Activated naive CD4-positive, alpha-beta T cell treated with Interleukin-2 at 50 U/mL for 16 hours (primary cell): ENCODE results near the gene SRRM4.
A peak's percentile ranks its signal among the peaks of the same experiment; 100 is the strongest.
"Not testable (repeated sequence)": the region's sequence is repeated elsewhere in the genome, so short reads cannot be mapped to it uniquely, and the experiment has no call there.

ENCODE experiments used
- DNase-seq: peaks from one replicate; pipeline ENCODE4 v3.0.0-alpha.2; 2020

SRRM4 gene

GRCh38 chr12:119008691-119009221 is 27.4 kb downstream of the SRRM4 start:
- DNase-seq = no peak

- DNase-seq = no peak
These were observed 29.9 kb downstream of the SRRM4 start for GRCh38 chr12:119011231-119011630.

DNA sequence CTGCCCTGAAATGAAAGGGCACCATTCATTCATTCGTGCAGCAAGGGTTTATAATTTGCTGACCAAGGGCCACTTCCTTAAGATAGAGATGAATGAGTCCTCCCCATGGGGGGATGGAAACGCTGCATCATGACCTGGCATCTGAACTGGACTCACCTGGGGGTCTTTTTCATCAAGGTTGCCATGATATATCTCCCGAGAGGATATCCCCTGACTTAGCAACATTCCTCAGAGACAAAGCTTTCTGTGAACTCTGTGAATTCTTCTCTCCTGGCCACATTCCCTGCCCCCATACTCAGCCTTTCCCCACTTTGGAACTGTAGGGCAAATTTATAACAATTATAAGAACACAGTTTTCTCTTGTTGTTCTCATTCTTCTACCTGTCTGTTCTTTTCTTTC is 30.8 kb downstream of the SRRM4 start:
- DNase-seq = no peak

DNA sequence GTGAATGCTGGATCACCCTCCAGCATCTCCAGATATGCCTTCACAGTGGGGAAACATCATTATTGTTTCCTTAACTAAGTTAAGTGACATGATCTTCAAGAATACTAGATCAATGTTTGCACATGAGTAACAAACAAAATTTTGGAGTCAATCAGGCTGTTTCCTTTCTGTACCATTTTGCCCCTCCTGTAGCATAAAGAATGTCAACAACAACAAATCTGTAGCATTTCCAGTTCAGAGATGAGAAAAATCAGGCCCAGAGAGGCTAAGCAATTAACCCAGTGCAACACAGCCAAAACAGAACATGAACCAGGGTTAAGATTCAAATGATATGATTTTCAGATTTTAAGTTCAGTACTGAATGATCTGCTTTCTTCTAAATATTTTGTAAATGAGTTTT is 31.7 kb downstream of the SRRM4 start:
- DNase-seq = no peak

DNA sequence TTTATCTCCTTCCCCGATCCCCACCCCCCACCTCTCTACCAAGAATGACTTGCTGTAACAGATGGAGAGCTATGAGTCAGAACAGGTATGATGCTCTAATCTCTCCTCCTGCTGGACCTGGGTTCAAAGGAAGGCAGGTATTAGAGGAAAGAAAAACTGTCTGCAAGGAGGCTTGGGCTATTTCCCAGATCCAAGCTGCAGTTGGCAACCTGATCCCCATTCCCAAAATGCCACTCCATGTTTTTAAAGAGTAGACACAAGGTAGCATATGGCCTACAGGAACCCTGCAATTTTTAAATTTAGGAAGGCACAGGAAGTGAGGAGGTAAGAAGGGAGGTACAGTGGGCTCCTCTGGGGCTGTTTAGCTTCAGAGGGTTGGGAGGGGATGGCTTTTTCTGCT is 33.0 kb downstream of the SRRM4 start:
- DNase-seq = no peak

DNA sequence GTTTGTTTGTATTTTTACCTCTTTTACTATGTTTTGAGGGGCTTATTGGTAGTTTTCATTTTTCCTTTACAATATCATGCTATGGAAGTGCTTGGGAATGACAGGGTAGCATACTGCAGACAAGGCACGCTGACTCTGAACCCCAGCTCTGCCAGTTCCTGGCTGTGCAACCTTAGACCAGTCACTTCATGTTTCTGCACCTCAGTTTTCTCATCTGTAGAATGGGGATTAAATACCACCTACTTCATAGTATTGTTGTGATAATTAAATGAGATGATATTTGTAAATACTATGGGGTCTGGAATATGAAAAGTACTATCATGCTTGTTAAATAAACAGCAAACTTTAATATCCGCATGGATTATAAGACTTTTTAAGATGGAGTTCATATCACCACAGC is 35.4 kb downstream of the SRRM4 start:
- no peak for DNase-seq

GRCh38 chr12:119019166-119019565 is 37.8 kb downstream of the SRRM4 start:
- no peak for DNase-seq

- DNase-seq = no peak
These were observed 39.3 kb downstream of the SRRM4 start for GRCh38 chr12:119020406-119021360.

- no peak for DNase-seq
These were observed 43.0 kb downstream of the SRRM4 start for GRCh38 chr12:119024356-119024755.

DNA sequence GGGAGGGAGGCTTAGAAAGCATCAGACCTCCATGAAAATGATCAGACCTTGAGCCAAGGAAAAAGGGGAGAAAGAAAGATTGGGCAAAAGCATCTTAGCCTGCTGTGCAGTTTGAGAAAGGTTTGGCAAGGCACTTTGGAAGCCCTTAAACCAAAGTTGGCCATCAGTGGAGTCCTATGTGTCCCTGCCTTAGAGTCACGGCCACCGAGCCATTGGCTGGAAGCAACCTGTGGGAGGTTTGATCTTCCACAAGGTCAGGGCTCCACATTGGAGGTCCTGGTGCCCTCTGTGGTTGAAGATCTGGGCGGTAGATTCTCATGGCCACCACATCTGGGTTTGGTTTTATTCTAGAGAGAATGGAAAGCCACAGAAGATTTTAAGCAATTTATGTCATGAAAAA is 44.4 kb downstream of the SRRM4 start:
- no peak for DNase-seq

DNA sequence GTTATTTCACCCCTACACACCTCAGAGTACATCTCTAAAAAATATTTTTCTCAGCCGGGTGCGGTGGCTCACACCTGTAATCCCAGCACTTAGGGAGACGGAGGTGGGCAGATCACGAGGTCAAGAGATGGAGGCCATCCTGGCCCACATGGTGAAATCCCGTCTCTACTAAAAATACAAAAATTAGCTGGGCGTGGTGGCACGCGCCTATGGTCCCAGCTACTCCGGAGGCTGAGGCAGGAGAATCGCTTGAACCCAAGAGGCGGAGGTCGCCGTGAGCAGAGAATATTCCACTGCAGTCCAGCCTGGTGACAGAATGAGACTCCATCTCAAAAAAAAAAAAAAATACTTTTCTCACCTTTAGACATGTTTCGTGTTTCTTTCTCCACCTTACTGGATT is 52.0 kb downstream of the SRRM4 start:
- DNase-seq = not testable (repeated sequence)

- DNase-seq = no peak
These were observed 55.8 kb downstream of the SRRM4 start for GRCh38 chr12:119036878-119037825.

DNA sequence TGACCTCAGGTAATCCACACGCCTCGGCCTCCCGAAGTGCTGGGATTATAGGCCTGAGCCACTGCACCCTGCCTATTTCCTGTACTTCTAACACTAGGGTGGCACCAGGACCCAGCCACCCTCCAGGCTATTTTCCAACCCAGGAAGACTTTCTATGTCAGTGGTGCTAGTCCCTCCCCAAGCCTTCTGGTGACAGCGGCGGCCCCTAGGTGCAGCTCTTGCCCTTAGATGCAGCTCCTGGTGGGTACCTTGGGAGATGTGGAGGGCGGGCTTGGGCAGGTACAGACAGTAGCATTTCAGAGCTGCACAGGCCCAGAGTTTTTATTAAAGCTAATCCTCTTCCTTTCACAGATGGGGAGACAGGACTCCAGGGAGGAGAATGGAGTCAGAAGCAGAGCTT is 62.8 kb downstream of the SRRM4 start:
- DNase-seq = no peak

DNA sequence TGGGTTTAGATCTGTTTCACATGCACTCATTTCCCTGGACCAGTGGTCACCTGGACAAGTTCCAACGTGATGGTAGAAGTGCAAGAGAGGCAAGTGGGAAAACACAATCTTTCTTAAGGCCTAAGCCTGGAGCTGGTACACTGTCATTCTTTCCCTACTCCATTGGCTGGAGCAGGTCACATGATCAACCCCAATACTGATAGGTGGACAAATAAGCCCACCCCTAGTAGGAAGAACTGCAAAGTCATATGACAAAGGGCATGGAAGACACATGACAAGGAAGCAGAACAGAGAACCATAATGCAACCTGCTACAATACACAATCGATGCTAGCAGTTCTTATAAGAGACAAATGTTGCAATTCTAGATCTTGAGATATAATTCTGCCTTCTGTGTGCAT is 66.3 kb downstream of the SRRM4 start:
- no peak for DNase-seq

GRCh38 chr12:119050663-119051062 is 69.3 kb downstream of the SRRM4 start:
- no peak for DNase-seq

- no peak for DNase-seq
These were observed 70.1 kb downstream of the SRRM4 start for GRCh38 chr12:119051474-119051873.

- DNase-seq = no peak
These were observed 70.7 kb downstream of the SRRM4 start for GRCh38 chr12:119052001-119052400.

GRCh38 chr12:119055977-119056376 is 74.6 kb downstream of the SRRM4 start:
- no peak for DNase-seq

DNA sequence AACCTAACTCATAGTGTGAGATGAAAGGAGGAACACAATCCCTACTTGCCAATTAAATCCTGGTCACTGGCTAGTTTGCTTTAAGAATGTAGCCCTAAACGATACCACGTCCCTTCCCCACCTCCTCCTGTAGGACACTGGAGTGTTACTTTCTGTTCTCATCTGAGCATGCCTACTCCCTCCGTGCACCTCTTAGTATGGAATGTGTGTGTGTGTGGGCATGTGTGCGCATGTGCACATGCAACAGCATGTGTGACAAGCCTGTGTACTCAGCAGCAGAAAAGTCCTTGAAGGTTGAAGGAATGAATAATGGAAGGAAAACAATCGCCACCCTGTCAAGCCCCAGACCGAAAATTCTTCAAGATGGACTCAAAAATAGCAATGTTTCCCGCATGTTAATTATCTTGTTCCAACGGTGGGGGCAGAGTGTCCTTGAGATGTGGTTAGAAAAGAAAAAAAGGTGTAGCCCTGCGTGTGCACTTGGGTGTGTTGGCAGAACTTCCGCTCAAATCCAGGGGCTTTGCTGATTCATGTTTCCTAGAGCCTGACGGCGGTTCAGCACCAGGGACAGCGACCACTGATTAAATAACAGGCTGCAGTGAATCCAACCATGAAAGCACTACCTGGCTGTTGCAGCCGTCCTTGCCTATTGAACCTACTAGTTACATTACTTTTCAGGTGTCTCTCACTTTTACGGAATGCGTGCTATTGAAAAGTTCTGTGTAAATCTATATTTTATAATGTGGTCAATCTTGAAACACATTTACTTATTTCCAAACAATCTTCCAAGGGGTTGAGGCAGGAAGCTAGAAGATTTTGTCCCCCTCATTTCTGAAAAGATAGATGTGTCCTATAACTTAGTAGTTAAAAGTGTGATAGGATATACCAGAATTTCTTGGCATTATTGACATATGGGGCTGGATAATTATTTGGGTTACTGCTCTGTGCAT is 79.8 kb downstream of the SRRM4 start:
- peak; percentile 8 for DNase-seq

- DNase-seq = no peak
These were observed 87.0 kb downstream of the SRRM4 start for GRCh38 chr12:119068129-119068856.

DNA sequence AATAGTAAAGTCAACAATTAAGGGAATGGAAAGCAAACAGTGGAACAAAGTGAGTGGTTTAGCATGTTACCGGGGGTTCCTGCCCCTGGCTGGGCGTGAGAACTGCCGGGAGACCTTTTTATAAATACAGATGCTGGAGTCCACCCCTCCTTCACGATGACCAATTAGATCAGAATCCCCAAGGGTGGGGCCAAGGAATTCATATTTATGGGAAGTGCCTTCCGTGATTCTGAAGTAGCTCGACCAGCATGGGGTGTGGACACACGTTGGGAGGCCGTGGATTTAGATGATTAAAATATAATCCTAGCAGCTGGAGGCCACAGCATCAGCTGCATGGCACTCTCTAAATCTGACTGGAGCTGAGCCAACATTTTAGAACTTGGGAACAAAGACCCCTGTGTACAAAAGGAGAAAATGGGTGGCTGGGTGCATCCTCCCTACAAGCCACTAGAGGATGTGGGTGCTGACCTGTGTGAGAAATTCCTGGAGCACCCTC is 87.9 kb downstream of the SRRM4 start:
- no peak for DNase-seq
